Activated CD4-positive, alpha-beta memory T cell treated with anti-CD3 and anti-CD28 coated beads for 36 hours (primary cell): Measurements from ENCODE around the gene IRF9. TPM values are rescaled to one million over a fixed set of nuclear protein-coding genes. Genes with fewer than 3 reads are reported as not detected.

Experiments used
- CTCF ChIA-PET: fragments of 350-600 bp; sonication (Branson Sonifier 250); formaldehyde crosslinking; loops from one replicate; lab custom pipeline; 2021; ENCODE audit warnings: antibody characterized with exemption, inconsistent platforms; lab: Charles Lee
- POLR2A ChIA-PET: fragments of 350-600 bp; sonication (Branson Sonifier 250); formaldehyde crosslinking; loops from one replicate; lab custom pipeline; 2021; ENCODE audit warnings: antibody characterized with exemption; lab: Charles Lee
- DNase-seq: peaks from one replicate; pipeline ENCODE4 v3.0.0-alpha.2; 2020
- H3K27ac Mint-ChIP-seq: one replicate; pipeline ENCODE4 v1.8.0; 2021; ENCODE audit warnings: mixed read lengths
- H3K27me3 Mint-ChIP-seq: one replicate; pipeline ENCODE4 v1.8.0; 2021; ENCODE audit warnings: mixed read lengths
- H3K36me3 Mint-ChIP-seq: one replicate; pipeline ENCODE4 v1.8.0; 2021; ENCODE audit warnings: mixed read lengths
- H3K4me1 Mint-ChIP-seq: one replicate; pipeline ENCODE4 v1.8.0; 2021; ENCODE audit warnings: low read depth, mixed read lengths
- H3K4me3 Mint-ChIP-seq: one replicate; pipeline ENCODE4 v1.8.0; 2021; ENCODE audit warnings: mild to moderate bottlenecking, mixed read lengths
- H3K9me3 Mint-ChIP-seq: one replicate; pipeline ENCODE4 v1.8.0; 2021; ENCODE audit warnings: mixed read lengths
- intact Hi-C: fragments of 100-400 bp; cut with micrococcal nuclease; formaldehyde crosslinking; loops from one replicate; pipeline ENCODE4 v1.15.1; 2023
- total RNA-seq, 2 experiments: library from RNA; stranded (reverse); gene quantifications; one replicate each; pipeline ENCODE4 v1.2.3, GENCODE V29; 2021

IRF9 gene
- total RNA-seq, 2 experiments from 2014 or later = 158 to 172 TPM

DNA sequence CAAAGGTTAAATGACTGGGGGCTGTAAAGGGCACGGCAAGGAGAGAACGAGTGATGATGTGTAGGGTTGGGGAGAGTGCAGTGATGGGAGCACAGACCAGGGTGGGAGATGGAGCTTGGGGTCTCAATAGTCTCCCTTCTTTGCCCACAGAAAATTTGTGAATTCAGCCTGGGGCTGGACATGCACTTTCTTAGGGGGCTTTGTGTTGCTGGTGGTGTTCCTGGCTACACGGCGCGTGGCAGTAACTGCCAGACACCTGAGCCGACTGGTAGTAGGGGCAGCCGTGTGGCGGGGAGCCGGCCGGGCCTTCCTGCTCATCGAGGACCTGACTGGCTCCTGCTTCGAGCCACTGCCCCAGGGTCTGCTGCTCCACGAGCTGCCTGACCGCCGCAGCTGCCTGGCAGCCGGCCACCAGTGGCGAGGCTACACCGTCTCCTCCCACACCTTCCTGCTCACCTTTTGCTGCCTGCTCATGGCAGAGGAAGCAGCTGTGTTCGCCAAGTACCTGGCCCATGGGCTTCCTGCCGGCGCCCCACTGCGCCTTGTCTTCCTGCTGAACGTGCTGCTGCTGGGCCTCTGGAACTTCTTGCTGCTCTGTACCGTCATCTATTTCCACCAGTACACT lies 28.9 kb upstream of the IRF9 start:
- Mint-ChIP-seq H3K4me3 (peak overlapping the region; percentile 35), H3K27ac (peak overlapping the region; percentile 72), H3K27me3 (no peaks in the 10 kb centered on the region), H3K4me1 (peaks cover 29% of the 10 kb centered on the region), H3K36me3 (peaks cover 8% of the 10 kb centered on the region), H3K9me3 (no peaks in the 10 kb centered on the region)
- CTCF ChIA-PET = interaction anchor here (0.6 to 2.6 kb wide), 3 partner anchors 17 to 1202 kb away, joined by 3 to 10 read pairs (median 3); partner anchors contain the start of genes DCAF11 and NRL
- intact Hi-C loops = no loop called here
- peak; percentile 47 for DNase-seq
- POLR2A ChIA-PET = interaction anchor here (0.7 to 1.9 kb wide), 4 partner anchors 12 to 29 kb away, joined by 3 to 9 read pairs (median 4); partner anchors contain the start of genes DCAF11, IRF9 and NRL

GRCh38 chr14:24132976-24133375 lies 28.1 kb upstream of the IRF9 start:
- ChIA-PET POLR2A (interaction anchor here (0.7 to 1.9 kb wide), 4 partner anchors 13 to 29 kb away, joined by 3 to 9 read pairs (median 4); partner anchors contain the start of genes DCAF11, IRF9 and NRL), CTCF (interaction anchor here (1.3 to 2.6 kb wide), 3 partner anchors 18 to 42 kb away, joined by 3 to 10 read pairs (median 5); partner anchors contain the start of genes DCAF11 and NRL)
- peaks cover 15% of the 10 kb centered on the region for H3K36me3 Mint-ChIP-seq
- no peak for DNase-seq
- H3K4me3 Mint-ChIP-seq = no peak overlapping the region
- peak overlapping the region; percentile 64 for H3K27ac Mint-ChIP-seq
- intact Hi-C loops = no loop called here
- no peaks in the 10 kb centered on the region for H3K9me3 Mint-ChIP-seq
- peaks cover 35% of the 10 kb centered on the region for H3K4me1 Mint-ChIP-seq
- H3K27me3 Mint-ChIP-seq = no peaks in the 10 kb centered on the region

DNA sequence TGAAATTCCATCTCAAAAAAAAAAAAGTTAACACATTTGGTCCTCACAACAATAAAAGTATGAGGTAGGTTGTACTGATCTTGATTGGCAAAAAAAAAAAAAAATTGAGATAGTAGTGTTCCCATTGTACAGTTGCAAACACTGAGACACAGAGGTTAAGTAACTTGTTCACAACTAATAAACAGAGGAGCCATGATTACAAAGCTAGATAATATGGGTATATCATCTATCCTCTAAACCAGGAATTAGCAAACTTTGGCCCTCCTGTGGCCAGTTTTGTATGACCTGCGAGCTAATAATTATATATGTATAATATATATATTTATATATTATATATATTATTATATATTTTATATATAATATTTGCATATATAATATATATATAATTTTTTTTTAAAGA lies 27.3 kb upstream of the IRF9 start:
- ChIA-PET POLR2A (interaction anchor here (1.1 to 1.9 kb wide), 2 partner anchors 12 to 19 kb away, joined by 4 to 9 read pairs; partner anchors contain the start of genes DCAF11 and NRL), CTCF (interaction anchor here (0.6 to 2.6 kb wide), 4 partner anchors 23 to 496 kb away, joined by 3 to 10 read pairs (median 4); no protein-coding TSS in a partner anchor)
- Mint-ChIP-seq H3K4me1 (peaks cover 43% of the 10 kb centered on the region), H3K27ac (no peak overlapping the region), H3K36me3 (peaks cover 22% of the 10 kb centered on the region), H3K9me3 (no peaks in the 10 kb centered on the region), H3K4me3 (no peak overlapping the region), H3K27me3 (no peaks in the 10 kb centered on the region)
- intact Hi-C loops = no loop called here
- no peak for DNase-seq

DNA sequence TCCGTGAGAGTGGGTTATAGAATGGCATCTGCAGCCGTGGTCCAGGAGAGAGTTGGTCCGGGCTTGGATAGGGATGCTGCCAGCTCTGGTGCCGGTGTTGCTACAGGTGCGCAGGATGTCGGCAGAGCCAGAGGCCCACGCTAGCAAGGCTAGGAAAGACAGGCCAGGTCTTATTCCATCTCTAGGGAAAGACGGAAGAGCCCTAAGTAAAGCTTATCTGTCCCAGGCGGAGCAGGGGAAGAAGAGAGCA lies 25.6 kb upstream of the IRF9 start:
- POLR2A ChIA-PET = interaction anchor here (0.7 to 4.9 kb wide), 13 partner anchors 9 to 135 kb away, joined by 3 to 73 read pairs (median 5); partner anchors contain the start of genes CHMP4A, DCAF11, IPO4 and IRF9
- CTCF ChIA-PET = interaction anchor here (1.0 to 7.1 kb wide), 8 partner anchors 11 to 174 kb away, joined by 3 to 59 read pairs (median 13); partner anchors contain the start of genes DCAF11, IRF9, LTB4R2 and NRL
- no peak for DNase-seq
- H3K9me3 Mint-ChIP-seq = no peaks in the 10 kb centered on the region
- H3K27me3 Mint-ChIP-seq = no peaks in the 10 kb centered on the region
- intact Hi-C loops = no loop called here
- peaks cover 55% of the 10 kb centered on the region for H3K4me1 Mint-ChIP-seq
- peak overlapping the region; percentile 96 for H3K27ac Mint-ChIP-seq
- peak overlapping the region; percentile 80 for H3K4me3 Mint-ChIP-seq
- peaks cover 34% of the 10 kb centered on the region for H3K36me3 Mint-ChIP-seq

- ChIA-PET CTCF (interaction anchor here (0.8 to 7.1 kb wide), 9 partner anchors 11 to 173 kb away, joined by 3 to 59 read pairs (median 11); partner anchors contain the start of genes DCAF11, IPO4, IRF9 and LTB4R2), POLR2A (interaction anchor here (0.6 to 4.9 kb wide), 18 partner anchors 10 to 135 kb away, joined by 3 to 73 read pairs (median 5); partner anchors contain the start of genes CHMP4A, DCAF11, IPO4 and IRF9)
- no peaks in the 10 kb centered on the region for H3K27me3 Mint-ChIP-seq
- H3K27ac Mint-ChIP-seq = peak within 1 kb of the TSS; percentile 96
- intact Hi-C loops = loop anchor here (1.0 to 2.0 kb wide), 5 partner anchors 11 to 77 kb away; partner anchors contain the start of genes CHMP4A, IPO4, IRF9 and RNF31
- H3K4me1 Mint-ChIP-seq = peaks cover 54% of the 10 kb centered on the region
- DNase-seq = peak; percentile 97
- peak within 1 kb of the TSS; percentile 95 for H3K4me3 Mint-ChIP-seq
- no peaks in the 10 kb centered on the region for H3K9me3 Mint-ChIP-seq
- peaks cover 38% of the 10 kb centered on the region for H3K36me3 Mint-ChIP-seq
Measured at GRCh38 chr14:24135834-24136683, 25.0 kb upstream of the IRF9 start, which contains the start of gene PSME1. Gene PSME1 (plus strand): TSS chr14:24136194. CDS start chr14:24136263, 69 bp downstream.

DNA sequence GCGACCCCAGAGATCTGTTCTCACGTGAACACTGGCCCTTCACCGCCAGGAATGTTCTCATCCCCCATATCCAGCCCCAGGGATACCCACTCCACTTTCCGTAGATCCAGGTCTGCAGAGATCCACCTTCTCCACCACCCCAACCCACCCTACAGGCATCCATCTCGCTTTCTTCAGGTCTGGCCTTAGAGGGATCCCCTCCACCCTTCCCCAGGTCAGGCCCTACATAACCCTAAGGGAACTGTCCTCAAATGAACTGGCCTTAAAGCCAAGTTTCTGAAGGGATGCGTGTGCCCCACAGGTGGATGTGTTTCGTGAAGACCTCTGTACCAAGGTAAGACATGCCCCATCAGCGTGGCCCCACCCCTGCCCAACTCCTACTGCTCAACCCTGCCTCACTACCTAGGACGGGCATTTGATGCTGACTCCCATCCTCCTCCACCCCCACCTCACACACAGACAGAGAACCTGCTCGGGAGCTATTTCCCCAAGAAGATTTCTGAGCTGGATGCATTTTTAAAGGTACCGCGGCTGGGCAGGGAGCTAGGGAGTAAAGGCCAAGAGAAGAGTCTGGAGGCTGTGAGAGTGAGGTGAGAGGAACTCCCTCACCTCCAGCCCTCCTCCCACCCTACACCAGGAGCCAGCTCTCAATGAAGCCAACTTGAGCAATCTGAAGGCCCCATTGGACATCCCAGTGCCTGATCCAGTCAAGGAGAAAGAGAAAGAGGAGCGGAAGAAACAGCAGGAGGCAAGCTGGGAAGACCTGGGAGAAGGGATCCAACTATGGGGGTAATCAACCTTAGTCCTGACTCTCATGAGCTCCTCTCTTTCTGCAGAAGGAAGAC lies 24.2 kb upstream of the IRF9 start:
- Mint-ChIP-seq H3K4me3 (peak overlapping the region; percentile 95), H3K36me3 (peaks cover 45% of the 10 kb centered on the region), H3K4me1 (peaks cover 51% of the 10 kb centered on the region), H3K9me3 (no peaks in the 10 kb centered on the region), H3K27ac (peak overlapping the region; percentile 96), H3K27me3 (no peaks in the 10 kb centered on the region)
- ChIA-PET POLR2A (interaction anchor here (0.5 to 4.9 kb wide), 14 partner anchors 10 to 101 kb away, joined by 3 to 73 read pairs (median 8); partner anchors contain the start of genes DCAF11, IPO4, IRF9 and NRL), CTCF (interaction anchor here (0.8 to 7.1 kb wide), 8 partner anchors 10 to 79 kb away, joined by 3 to 59 read pairs (median 13); partner anchors contain the start of genes DCAF11, IRF9, NRL and PSME2)
- intact Hi-C loops = loop anchor here (1.0 to 2.0 kb wide), 5 partner anchors 10 to 76 kb away; partner anchors contain the start of genes CHMP4A, IPO4, IRF9 and RNF31
- peak; percentile 46 for DNase-seq

DNA sequence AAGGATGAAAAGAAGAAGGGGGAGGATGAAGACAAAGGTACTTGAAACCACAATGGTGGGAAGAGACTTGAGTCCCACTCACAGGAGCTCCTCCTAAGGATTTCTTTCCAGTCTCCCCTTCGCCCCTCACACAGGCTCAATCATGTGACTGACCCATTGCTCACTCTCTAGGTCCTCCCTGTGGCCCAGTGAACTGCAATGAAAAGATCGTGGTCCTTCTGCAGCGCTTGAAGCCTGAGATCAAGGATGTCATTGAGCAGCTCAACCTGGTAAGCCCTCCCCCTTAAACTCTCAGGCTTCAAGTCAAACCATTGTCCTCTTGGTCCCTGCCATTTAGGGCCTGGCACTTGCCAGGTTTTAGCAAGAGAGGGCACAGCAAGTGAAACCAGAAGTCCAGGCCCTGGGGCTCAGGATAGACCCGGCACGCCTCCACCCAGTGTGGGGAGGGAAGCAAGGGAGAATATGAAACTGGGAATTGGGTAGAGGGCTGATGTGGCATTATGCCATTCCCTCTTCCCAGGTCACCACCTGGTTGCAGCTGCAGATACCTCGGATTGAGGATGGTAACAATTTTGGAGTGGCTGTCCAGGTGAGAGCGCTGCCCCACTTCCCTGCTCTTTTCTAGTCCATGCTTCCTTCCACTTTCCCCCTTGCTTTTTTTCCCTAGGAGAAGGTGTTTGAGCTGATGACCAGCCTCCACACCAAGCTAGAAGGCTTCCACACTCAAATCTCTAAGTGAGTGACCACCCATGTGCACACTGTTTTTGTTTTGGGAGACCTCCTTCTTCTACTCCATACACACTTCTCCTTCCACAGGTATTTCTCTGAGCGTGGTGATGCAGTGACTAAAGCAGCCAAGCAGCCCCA lies 23.3 kb upstream of the IRF9 start:
- intact Hi-C loops = loop anchor here (2.0 kb wide), 1 partner anchor 51 kb away; the partner anchor contains the start of gene IPO4
- Mint-ChIP-seq H3K36me3 (peaks cover 49% of the 10 kb centered on the region), H3K27me3 (no peaks in the 10 kb centered on the region), H3K4me3 (peak overlapping the region; percentile 95), H3K4me1 (peaks cover 46% of the 10 kb centered on the region), H3K27ac (peak overlapping the region; percentile 96), H3K9me3 (no peaks in the 10 kb centered on the region)
- ChIA-PET POLR2A (interaction anchor here (0.5 to 4.9 kb wide), 9 partner anchors 9 to 100 kb away, joined by 3 to 73 read pairs (median 5); partner anchors contain the start of genes DCAF11, IRF9, NRL and PCK2), CTCF (interaction anchor here (0.8 to 7.1 kb wide), 7 partner anchors 9 to 80 kb away, joined by 3 to 59 read pairs (median 11); partner anchors contain the start of genes DCAF11, IRF9, NRL and PSME2)
- no peak for DNase-seq

DNA sequence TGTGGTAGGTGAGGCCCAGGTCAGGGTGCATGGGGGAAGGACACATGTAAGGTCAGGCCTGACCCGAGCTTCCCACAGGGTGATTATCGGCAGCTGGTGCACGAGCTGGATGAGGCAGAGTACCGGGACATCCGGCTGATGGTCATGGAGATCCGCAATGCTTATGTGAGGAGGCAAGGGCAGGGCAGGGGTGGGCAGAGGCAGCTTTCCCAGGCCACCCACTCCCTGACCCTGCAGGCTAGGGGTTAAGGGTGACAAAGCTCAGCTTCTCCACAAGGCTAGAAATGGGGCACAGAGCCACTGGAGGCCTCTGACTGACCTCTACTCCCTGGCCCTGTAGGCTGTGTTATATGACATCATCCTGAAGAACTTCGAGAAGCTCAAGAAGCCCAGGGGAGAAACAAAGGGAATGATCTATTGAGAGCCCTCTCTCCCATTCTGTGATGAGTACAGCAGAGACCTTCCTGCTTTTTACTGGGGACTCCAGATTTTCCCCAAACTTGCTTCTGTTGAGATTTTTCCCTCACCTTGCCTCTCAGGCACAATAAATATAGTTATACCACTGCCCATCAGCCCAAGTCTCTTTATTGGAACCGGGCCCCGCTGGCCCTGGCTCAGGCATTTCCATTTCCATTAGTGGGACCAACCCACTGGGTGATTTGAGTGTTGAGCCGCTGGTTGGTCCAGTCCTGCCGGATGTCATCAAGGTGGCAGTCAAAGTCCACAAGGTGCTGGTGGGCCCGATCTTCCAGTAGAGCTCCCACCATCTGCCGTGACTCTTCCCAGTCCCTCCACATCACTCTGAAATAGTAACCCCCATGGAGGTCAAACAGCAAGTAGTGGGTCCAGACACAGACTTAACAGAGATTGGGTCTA lies 22.4 kb upstream of the IRF9 start:
- peaks cover 50% of the 10 kb centered on the region for H3K4me1 Mint-ChIP-seq
- intact Hi-C loops = no loop called here
- no peaks in the 10 kb centered on the region for H3K27me3 Mint-ChIP-seq
- H3K36me3 Mint-ChIP-seq = peaks cover 53% of the 10 kb centered on the region
- no peaks in the 10 kb centered on the region for H3K9me3 Mint-ChIP-seq
- CTCF ChIA-PET = interaction anchor here (1.4 to 7.1 kb wide), 4 partner anchors 9 to 31 kb away, joined by 3 to 59 read pairs (median 4); partner anchors contain the start of genes IRF9 and RNF31
- peak overlapping the region; percentile 64 for H3K27ac Mint-ChIP-seq
- peak overlapping the region; percentile 97 for H3K4me3 Mint-ChIP-seq
- POLR2A ChIA-PET = interaction anchor here (1.1 to 4.9 kb wide), 5 partner anchors 22 to 57 kb away, joined by 3 to 73 read pairs (median 10); partner anchors contain the start of genes DCAF11, IRF9, NRL and PCK2
- DNase-seq = no peak
